Retina (tissue), 1 donor: Measurements from ENCODE around the gene SLMAP.

ENCODE experiments used
- DNase-seq: peaks from one replicate; pipeline ENCODE4 v3.0.0-alpha.2; 2016

The SLMAP gene

DNA sequence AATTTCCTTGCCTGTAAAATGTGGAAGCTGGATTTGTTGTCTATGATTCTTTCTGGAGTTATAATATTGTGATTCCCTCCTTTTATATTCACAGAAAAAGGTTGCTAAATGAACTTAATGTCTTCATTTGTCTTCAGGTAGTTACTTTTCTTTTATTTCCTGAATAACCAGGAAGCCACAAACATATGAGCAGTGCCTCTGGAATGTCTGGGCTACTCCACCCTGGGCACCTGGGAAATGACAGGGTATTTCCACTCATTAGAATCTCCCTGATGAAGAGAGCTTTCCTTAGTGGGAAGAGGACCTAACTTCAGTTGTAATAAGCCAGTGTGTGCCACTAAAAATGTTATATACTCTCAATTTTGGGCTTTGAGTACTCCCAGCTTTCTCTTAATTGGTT, 3.8 kb upstream of the SLMAP start:
- no peak for DNase-seq

DNA sequence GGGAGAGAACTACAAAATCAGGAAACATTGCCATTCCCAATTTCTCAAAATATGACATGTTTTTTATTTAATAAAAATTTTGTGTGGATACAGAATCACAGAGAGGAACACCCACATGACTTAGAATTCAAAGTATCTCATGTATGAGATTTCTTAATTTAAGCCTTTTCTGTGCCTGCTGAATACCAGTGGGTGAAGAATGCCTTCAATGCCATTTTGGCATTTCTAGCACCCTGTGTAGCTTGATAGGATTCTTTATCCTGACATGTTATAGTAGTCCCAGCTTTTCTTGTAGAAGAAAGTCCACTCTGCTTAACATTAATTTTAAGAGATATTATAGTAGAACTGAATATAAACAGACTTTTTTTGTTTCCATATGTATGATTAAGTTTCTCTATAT, 3.1 kb upstream of the SLMAP start:
- DNase-seq = no peak

DNA sequence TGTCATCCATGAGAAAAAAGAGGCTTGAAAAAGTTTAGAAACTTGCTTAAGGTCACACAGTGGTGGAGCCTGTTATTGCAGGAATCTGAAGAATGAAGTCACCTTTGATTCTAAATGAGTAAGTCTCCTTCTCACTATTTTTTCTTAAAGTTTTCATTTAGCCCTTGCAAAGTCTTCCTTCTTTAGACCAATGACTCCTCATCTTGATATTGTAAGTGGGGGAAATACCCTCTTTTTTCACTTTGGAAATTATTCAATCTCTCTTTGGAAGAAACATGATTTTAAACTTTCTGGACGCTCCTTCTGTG, 787 bp upstream of the SLMAP start:
- DNase-seq = no peak

DNA sequence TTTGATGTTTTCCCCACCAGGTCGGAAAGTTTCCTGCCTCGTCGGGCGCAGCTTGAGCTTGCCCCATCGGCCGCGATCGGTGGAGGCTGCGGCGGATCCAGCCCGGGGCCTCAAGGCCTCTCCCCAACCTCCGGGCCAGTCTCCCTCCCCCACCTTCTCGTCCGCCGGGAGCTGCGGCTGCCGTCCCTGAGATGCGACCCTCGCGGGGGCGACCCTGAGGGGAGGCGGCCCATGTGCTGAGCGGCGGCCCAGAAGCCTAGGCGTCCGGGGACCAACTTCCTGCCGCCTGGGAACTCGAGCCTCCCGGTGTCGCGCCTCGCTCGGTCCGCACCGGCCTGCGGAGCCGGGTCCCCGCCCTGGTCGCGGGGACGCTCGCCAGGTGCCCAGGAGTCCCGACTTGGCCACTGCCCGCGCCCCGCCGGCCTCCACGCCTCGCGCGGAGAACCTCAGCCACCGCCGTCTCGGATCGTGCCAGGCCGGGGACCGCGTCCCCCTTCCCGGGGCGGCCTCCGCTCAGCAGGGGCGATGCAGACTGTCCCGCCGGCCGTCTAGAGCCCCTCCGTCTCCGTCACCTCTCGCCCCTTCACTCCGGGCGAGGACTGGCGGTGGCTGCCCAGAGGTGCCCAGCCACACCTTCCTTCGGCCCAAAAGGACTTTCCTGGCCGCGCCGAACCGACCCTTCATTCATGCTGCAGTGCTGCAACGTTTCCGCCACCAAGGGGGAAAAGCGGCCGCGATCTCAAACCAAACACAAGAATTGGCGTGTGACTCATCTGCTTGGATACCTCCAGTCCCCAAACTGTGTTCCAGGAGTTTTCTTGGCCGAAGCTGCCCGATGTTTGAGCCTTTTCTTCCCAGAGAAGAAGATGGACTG, 656 bp downstream of the SLMAP start:
- DNase-seq = peak; percentile 78

DNA sequence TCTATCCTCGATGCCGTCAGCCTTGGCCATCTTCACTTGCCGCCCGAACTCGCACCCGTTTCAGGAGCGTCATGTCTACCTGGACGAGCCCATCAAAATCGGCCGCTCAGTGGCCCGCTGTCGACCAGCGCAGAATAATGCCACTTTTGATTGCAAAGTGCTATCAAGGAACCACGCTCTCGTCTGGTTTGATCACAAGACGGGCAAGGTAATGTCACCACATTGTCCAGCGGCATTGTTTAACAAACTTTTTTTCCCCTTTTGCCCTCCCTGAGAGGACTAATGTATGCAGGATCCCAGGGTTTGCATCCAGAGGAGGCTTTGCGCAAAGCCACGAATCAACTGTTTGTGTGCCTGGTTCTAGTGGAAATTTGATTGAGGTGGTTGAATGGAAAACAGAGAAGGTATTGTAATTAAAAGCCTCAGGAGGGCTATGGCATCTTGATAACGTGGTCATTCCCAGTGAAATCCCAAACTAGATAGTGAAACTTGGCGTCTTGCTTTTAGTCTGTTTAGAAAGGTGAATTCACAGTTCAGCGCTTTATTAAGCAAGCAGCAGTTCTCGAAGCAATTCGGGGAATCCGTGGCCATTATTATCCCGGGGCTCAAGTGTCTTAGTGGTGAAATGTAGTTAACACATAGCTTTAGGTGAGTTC, 1.7 kb downstream of the SLMAP start:
- DNase-seq = peak; percentile 36

DNA sequence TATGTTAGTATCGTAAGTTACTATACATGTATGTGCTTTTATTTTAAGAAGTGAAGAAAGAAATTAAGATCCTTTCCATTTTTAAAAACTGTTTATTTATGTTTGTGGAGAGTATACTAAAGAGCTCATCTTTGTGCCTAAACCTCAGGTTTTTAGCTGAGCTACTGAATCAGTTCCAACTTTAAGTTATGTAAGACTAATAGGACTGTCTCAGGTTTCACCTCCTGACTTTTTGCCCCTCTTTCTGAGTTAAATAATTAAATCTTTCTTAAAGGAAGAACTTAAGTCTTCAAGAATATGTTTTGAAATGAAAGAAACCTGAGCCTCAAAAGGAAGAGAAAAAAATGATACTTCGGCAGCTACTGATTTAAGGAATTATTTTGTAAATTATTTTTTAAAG, 2.6 kb downstream of the SLMAP start:
- DNase-seq = no peak

DNA sequence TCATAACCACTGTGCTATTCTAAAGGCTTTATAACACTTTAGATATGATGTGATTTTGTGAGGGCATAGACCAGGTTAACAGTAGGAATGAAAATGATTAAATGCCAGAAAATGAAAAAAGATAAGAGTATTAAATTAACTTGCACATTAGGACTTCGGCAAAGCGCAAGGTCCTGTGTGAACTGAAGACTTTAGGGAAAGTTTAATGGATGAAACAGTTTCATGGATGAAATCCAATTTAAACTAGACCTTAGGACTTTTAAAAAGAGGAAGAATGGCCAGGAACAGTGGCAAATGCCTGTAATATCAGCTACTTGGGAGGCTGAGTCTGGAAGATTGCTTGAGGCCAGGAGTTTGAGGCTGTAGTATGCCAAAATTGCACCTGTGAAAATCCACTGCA, 8.7 kb downstream of the SLMAP start:
- DNase-seq = no peak

DNA sequence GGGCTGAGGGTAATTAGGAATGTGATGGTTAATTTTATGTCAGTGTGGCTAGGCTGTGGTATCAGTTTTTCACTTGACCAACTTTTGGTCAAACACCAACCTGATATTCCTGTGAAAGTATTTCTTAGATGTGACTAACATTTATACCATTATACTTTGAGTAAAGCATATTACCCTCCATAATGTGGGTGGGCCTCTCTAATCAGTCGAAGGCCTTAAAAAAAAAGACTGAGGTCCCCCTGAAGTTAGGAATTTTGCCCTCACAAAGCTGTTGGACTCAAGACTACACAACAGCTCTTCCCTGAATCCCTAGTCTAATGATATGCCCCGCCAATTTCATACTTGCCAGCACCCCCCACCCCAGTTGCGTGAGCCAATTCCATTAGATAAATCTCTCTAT, 12.5 kb downstream of the SLMAP start:
- DNase-seq = no peak

DNA sequence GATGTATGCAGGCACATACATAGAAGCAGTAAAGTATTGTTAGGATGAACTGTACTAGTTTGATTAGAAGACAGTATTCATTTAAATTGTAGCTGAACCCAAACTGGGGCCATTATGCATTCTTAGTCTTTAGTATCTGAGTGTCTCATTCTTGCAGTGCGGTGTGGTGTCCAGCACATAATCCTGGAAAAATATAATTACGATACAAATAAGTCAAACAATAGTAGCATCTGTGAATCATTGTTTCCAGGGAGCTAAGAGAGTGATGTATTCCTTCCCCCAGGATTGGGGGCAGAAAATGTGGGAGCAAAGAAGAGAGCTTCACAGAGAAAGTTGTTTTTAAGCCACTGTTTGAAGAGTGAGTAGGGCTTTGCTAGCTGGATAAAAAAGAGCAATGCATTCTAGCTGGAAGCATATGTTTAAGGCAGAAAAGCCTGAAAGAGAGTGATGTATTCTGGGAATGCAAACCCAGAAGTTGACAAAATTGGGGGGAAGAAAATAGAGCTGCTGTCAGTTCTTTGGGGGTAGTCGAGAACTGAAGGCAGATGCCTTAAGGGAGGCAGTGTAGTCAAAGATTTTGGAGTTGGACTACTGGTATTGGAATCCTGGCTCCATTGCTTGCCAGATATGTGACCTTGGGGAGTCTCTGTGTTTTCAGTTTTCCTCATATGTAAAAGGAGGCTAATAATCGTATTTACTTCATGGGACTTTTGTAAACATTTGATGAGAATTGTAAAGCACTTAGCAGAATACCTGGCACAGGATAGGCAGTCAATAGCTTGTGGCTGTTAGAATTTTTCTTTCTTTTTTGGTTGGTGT, 14.1 kb downstream of the SLMAP start:
- DNase-seq = no peak

DNA sequence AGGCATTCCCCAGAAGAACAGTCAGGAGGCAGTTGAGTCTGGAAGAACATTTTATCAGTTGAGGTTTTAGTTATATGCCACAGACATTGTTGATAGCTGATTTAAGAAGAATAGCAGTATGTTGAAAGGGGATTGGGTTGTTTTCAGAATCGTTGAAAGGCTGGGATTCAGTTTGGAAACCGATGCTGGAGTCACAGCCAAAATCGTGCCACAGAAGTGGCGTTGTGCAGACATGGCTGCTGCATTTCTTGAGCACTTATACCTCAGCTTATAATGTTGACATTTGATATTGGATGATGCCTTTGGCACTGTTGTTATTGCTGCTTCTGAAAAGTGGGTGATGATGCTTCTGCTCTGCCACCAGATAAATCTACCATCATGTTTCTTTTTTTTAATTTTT, 16.1 kb downstream of the SLMAP start:
- no peak for DNase-seq

DNA sequence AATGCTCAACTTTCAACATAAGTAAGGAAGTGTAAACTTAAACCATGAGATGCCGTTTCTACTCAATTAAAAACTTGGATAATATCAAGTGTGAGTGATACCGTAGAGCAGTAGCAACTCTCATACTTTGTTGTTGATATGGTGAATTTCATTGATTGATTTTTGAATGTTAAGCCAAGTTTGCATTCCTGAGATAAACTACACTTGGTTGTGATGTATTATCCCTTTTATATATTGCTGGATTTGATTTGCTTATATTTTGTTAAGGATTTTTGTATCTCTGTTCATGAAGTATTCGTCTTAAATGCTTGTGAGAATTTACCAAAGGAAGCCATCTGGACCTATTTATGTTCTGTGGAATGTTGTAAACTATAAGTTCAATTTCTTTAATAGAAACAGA, 21.7 kb downstream of the SLMAP start:
- no peak for DNase-seq

DNA sequence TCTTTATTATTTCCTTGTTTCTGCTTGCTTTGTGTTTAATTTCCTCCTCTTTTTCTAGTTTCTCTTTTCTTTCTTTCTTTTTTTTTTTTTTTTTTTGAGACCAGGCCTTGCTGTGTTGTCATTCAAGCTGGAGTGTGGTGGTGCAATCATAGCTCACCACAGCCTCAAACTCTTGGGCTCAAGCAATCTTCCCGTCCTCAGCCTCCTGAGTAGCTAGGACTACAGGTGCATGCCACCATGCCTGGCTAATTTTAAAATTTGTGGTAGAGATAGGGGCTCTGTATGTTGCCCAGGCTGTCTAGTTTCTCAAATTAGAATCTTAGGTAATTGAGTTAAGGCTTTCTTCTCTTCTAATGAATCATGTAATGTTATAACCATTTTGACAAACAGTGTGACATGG, 22.4 kb downstream of the SLMAP start:
- DNase-seq = no peak

DNA sequence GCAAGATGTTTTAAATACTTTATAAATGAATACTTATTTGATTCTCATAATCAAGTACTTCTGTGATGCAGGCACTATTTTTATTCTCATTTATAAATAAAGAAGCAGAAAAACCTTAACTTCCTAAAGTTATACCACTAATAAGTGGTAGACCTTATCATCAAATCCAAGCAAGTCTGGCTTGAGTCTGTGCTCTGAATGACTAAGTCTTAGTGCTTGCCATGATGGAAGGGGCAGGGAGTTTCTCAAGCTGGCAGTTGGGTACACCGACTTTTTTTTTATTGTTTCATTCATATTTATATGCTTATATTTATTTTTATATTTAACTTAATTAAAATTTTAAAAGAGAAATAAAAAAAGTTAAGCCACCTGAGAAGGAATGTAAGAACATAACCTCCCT, 23.6 kb downstream of the SLMAP start:
- DNase-seq = no peak

DNA sequence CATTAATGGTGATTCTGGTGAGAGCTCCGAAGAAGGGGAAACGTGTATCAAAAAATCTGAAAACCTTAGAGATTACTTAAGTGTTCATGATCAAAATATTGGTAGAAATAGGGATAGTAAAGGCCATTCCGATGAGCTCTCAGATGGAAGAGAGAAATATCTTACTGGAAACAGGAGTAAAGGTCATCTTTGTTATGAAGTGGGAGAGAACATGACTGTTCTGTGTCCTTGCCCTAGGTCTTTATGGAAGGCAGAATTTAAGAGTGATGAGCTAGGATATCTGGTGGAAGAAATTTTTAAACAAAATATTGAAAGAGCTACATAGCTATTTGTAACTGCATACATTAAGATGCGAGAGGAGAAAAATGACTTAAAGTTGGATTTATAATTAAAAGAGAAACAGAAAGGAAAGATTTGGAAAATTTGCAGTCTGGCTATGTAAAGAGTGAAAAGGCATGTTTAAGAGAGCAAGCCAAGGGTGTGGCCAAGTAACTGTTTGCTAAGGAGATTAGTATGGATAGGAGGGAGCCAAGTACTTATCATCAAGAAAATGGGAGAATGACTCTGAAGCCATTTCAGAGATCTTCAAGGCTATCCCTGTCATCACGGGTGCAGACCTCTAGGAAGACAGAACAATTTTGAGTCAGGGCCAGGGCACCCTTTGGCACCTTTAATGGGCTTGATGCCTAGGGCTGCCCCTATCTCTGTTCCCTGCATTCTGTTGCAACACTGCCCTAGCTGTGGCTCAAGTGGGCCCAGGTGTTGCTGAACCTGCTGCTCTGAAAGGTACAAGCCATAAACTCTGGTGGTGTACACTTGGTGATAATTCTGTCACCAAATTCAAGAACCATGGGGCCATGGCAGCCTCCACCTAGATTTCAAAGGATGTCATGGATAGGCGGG, 27.3 kb downstream of the SLMAP start:
- DNase-seq = no peak

DNA sequence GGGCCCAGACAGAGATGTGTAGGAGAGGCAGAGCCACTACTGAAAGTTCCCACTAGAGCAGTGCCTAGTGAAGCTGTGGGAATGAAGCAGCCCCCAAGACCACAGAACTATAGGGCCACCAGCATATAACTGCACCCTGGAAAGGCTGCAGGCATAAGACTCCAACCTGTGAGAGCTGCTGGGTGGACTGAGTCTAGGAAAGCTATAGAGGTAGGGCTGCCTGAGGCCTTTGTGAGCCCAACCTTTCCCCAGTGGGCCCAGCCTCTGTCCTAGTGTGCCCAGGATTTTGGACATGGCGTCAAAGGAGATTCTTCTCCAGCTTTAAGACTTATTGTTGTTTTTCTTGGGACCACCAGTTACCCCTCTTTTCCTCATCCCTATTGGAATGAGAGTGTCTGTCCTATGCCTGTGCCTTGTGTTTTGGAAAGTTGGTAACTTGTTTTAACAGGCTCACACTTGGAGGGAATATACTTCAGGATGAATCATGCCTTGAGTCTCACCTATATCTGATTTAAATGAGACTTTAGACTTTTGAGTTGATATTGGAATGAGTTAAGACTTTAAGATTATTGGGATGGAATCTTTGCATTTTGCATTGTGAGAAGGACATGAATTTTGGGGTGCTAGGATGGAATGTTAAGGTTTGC, 28.1 kb downstream of the SLMAP start:
- DNase-seq = no peak

DNA sequence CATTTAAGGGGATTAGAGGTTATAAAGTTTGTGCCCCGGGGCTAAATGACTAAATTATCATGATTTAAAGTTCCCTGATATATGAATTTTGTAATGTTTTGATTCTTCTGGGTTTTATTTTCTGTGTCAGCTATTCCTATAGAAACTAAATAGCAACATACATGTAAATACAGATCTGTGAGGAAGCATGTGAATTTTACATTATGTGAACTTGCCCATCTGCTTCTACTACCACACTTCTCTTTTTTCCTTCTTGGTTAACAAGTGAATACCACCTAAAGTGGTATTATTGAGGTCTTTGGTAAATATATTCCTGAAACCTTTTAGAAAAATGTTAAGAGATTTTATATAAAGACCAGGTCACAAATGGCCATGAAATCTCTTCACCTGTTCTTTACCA, 29.3 kb downstream of the SLMAP start:
- DNase-seq = no peak

DNA sequence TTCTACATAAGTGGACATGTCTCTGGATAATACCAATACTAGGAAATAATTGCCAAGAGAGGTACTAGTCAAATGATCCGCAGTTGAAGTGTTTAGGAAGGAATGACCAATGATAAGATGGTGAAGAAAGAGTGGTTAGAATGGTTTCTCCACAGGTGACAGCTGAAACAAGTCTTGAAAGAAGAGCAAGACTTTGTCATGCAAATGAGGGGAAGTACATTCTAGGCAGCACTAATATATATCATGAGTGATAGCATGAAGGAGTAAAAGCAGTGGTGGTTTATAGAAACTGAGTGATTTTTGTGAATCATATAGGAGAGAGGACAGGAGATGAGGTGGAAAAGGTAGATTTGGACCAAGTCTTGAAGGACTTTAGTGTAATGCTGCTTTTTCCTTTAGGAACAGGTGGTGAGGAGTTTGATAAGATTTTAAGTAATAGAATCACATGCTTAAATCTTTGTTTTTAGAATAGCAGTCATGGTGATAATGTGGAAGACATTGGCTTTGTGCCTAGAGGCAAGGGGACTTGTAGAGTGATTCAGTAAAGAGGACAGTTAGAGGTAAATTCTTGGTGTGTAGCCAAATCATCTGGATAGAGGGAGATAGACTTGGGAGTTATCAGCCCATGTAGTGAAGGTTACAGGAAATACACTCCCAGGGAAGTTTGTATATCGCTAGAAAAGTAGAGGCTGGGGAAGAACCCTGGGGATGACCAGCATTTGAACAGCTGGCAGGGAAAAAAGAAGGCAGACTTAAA, 31.9 kb downstream of the SLMAP start:
- no peak for DNase-seq

DNA sequence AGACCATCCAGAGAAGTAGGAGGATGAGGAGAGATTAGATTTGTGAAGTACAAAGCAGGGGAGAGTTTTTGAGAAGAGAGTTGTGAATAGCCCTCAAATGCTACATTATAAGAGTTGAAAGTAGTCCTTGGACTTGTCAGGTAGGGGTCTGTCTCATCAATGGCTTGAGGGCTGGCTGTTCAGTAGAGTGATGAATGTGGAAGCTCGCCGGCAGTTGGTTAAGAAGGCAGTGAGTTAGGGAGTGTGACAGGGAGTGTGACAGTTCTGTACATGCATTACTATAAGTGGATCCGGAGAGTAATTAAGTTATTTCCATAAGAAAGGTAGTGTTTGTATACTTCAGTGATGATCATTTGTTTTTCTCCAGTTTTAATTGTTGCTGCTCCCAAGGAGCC, 32.5 kb downstream of the SLMAP start:
- no peak for DNase-seq

DNA sequence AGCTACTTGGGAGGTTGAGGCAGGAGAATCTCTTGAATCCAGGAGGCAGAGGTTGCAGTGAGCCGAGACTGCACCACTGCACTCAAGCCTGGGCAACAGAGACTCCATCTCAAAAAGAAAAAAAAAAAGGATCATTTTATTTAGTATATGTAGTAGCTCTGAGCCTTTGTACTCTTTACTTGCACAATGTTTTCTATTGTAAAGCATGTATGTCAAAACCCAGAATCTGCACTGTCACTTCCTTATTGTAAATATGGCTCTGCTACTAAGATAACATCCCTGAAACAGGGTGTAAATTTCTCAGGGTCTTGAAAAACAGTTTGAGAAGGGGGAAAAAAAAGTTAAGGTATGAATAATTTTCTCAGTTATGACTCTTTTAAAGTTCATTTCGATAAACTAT, 35.1 kb downstream of the SLMAP start:
- no peak for DNase-seq

DNA sequence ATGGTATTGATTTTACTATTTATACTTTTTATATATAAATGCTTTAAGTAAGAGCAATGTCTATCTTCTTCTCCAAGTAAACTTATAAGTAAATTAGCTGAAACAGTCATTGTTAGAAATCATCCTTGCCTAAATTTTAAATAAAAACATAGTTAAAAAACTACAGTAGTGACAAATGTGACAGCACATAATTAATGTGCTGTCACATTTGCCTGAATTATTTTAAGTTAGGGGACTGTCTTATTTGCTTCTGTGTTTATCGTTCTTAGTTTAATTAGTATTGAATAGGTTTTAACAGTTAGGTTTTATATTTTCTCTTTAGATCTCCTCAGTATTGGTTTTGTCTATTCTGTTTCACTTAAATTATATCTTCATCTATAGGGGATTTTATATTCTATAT, 36.1 kb downstream of the SLMAP start:
- no peak for DNase-seq

DNA sequence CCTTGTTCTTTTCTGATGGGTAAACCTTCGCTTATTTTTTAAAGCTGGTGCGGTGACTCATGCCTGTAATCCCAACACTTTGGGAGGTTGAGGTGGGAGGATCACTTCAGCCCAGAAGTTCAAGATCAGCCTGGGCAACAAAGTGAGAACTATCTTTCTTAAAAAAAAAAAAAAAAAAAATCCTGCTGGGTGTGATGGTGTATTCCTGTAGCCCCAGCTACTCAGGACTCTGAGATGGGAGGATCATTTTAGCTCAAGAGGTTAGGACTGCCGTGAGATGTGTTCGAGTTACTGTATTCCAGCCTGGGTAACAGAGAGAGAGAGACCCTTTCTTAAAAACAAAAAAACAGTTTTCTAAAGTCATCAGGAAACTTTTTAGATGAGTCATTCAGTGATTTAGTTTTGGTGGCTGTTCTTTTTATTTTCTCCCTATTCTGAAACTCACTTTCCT, 37.7 kb downstream of the SLMAP start:
- no peak for DNase-seq

DNA sequence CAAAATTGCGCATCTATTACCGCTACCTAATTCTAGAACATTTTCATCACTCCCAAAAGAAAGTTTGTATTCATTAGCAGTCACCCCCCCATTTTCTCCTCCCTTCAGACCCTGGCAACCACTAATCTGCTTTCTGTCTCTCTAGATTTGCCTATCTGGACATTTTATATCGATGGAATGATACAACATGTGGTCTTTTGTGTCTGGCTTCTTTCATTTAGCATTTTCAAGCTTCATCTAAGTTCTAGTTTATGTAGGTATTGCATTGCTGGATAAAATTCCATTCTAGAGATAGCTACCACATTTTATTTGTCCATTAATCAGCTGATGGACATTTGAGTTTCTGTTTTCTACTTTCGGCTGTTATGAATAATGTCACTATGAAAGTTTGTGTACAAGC, 38.4 kb downstream of the SLMAP start:
- no peak for DNase-seq
